Keratinocyte (primary cell): ENCODE results near the gene C22orf31.

Experiments used
- CTCF ChIP-seq, 3 experiments: IDR thresholded peaks in 1 of 3; conservative IDR thresholded peaks in 1 of 3; optimal IDR thresholded peaks in 1 of 3; 2 replicates in 2 of 3; 3 replicates in 1 of 3; pipeline versions ENCODE3 to v1.5.1; 2011; ENCODE audit warnings: low read length in 3 of 3, mild to moderate bottlenecking in 3 of 3, moderate library complexity in 2 of 3, control low read depth in 1 of 3, inconsistent platforms in 1 of 3; ENCODE audit not compliant: insufficient read depth in 2 of 3; ENCODE audit errors: extremely low read depth in 1 of 3
- EZH2 ChIP-seq: IDR thresholded peaks from one replicate; pipeline ENCODE4 v1.6.1; 2012; ENCODE audit warnings: inconsistent platforms, mild to moderate bottlenecking, low read length, moderate library complexity

- TF ChIP-seq EZH2 = no peak
- no peak for TF ChIP-seq CTCF (optimal IDR thresholded peaks at IDR 0.05 in 1 of 3, IDR thresholded peaks at IDR 0.05 in 1 of 3, conservative IDR thresholded peaks at IDR 0.05 in 1 of 3; ENCODE audit: extremely low read depth in 1 of 3, insufficient read depth in 2 of 3, low read length in 3 of 3)
These were observed 10.8 kb upstream of the C22orf31 start for GRCh38 chr22:29072193-29072978.
